OCI-LY1 (cell line): ENCODE results near the gene CCDC186.

Experiments
- CTCF ChIP-seq: fragments of 200-600 bp; sonication (generic), shearing (Covaris generic); IDR thresholded peaks from 2 replicates; pipeline ENCODE4 v1.5.1; 2017; ENCODE audit warnings: mild to moderate bottlenecking, antibody characterized with exemption, low read length, moderate library complexity, mixed read lengths
- EZH2 ChIP-seq: fragments of 200-600 bp; sonication (generic), shearing (Covaris generic); IDR thresholded peaks from 2 replicates; pipeline ENCODE4 v1.8.0; 2017; ENCODE audit warnings: borderline replicate concordance, mixed run types, mild to moderate bottlenecking, antibody characterized with exemption, low read length, moderate library complexity, mixed read lengths

- no peak for TF ChIP-seq CTCF
- TF ChIP-seq EZH2 = no peak
These were observed 7.5 kb downstream of the CCDC186 start for GRCh38 chr10:114166494-114166893.
